OCI-LY7 (cell line): Measurements from ENCODE around the gene RCSD1. TPM values are rescaled to one million over a fixed set of nuclear protein-coding genes. Genes with fewer than 3 reads are reported as not detected.

ENCODE experiments used
- BruUV-seq: library from RNA; stranded (reverse); fragments of 400-500 nt; replicated peaks from 2 replicates; lab custom pipeline; 2021; lab: Mats Ljungman, UMichigan
- CTCF ChIA-PET: fragments of 300-600 bp; sonication (Branson Sonifier 250); formaldehyde crosslinking; loops from one replicate; lab custom pipeline; 2022; ENCODE audit warnings: antibody characterized with exemption; ENCODE audit not compliant: unreplicated experiment; lab: Charles Lee
- POLR2A ChIA-PET: fragments of 300-600 bp; sonication (Branson Sonifier 250); formaldehyde crosslinking; loops from one replicate; lab custom pipeline; 2022; ENCODE audit warnings: antibody characterized with exemption; lab: Charles Lee
- DNase-seq: peaks from one replicate; pipeline ENCODE4 v3.0.0-alpha.2; 2015; ENCODE audit warnings: low spot score
- H2AFZ ChIP-seq: fragments of 200-600 bp; sonication (generic), shearing (Covaris generic); 2 replicates; pipeline ENCODE4 v1.6.1; 2014; ENCODE audit warnings: mild to moderate bottlenecking, antibody characterized with exemption, low read length, moderate library complexity
- H3K27ac ChIP-seq: fragments of 200-600 bp; sonication (generic); 2 replicates; pipeline ENCODE4 v1.5.1; 2014; ENCODE audit warnings: mixed run types, low read depth, mild to moderate bottlenecking, moderate library complexity, low read length, inconsistent platforms; ENCODE audit not compliant: poor library complexity, severe bottlenecking
- H3K36me3 ChIP-seq: fragments of 200-600 bp; sonication (generic); 2 replicates; pipeline ENCODE4 v1.6.1; 2014; ENCODE audit warnings: mild to moderate bottlenecking, antibody characterized with exemption, low read length, moderate library complexity, mixed read lengths; ENCODE audit not compliant: insufficient read depth
- H3K4me1 ChIP-seq: fragments of 200-600 bp; sonication (generic); 2 replicates; pipeline ENCODE4 v1.5.1; 2014; ENCODE audit warnings: mild to moderate bottlenecking, low read length; ENCODE audit not compliant: insufficient read depth, poor library complexity, severe bottlenecking
- H3K4me2 ChIP-seq: fragments of 200-600 bp; sonication (generic); 2 replicates; pipeline ENCODE4 v1.6.1; 2014; ENCODE audit warnings: mild to moderate bottlenecking, low read length
- H3K4me3 ChIP-seq: fragments of 200-600 bp; sonication (generic); 2 replicates; pipeline ENCODE4 v1.5.1; 2014; ENCODE audit warnings: mild to moderate bottlenecking, low read depth, low read length; ENCODE audit not compliant: poor library complexity, severe bottlenecking
- H3K79me2 ChIP-seq: fragments of 200-600 bp; sonication (generic); 2 replicates; pipeline ENCODE4 v1.6.1; 2016; ENCODE audit warnings: low read depth, mild to moderate bottlenecking, low read length, moderate library complexity, mixed read lengths; ENCODE audit not compliant: insufficient read depth
- H3K9me2 ChIP-seq: fragments of 200-600 bp; sonication (generic); 2 replicates; pipeline ENCODE4 v1.6.1; 2016; ENCODE audit warnings: mild to moderate bottlenecking, low read length, mixed read lengths; ENCODE audit not compliant: insufficient read depth
- H3K9me3 ChIP-seq: fragments of 200-600 bp; sonication (generic); 2 replicates; pipeline ENCODE4 v1.6.1; 2014; ENCODE audit warnings: mild to moderate bottlenecking, mixed run types, low read length, mixed read lengths
- H4K20me1 ChIP-seq: fragments of 200-600 bp; sonication (generic); 2 replicates; pipeline ENCODE4 v1.6.1; 2014; ENCODE audit warnings: mild to moderate bottlenecking, antibody characterized with exemption, low read length, moderate library complexity, mixed read lengths; ENCODE audit not compliant: insufficient read depth
- CTCF ChIP-seq: fragments of 200-600 bp; sonication (generic); conservative IDR thresholded peaks from 2 replicates; pipeline ENCODE4 v1.5.1; 2014; ENCODE audit warnings: mild to moderate bottlenecking, antibody characterized with exemption, low read length, moderate library complexity, mixed read lengths
- EZH2phosphoT487 ChIP-seq: fragments of 200-600 bp; sonication (generic); IDR thresholded peaks from 2 replicates; pipeline ENCODE4 v1.6.1; 2018; ENCODE audit warnings: low read depth, borderline replicate concordance, mild to moderate bottlenecking, mixed run types, antibody characterized with exemption, low read length, moderate library complexity, mixed read lengths
- intact Hi-C: fragments of 100-400 bp; cut with micrococcal nuclease; formaldehyde crosslinking; loops from one replicate; pipeline ENCODE4 v1.10.0; 2022; ENCODE audit not compliant: unreplicated experiment
- total RNA-seq, 2 experiments: library from RNA; depleted of rRNA in 1 of 2; stranded (reverse); fragments of >200 nt in 1 of 2; shearing (Covaris generic) in 1 of 2; gene quantifications; 2 replicates each; pipeline ENCODE4 v1.2.3, GENCODE V29; 2014 to 2022

RCSD1 gene
- total RNA-seq, 2 experiments from 2014 or later: 161 to 164 TPM

GRCh38 chr1:167593860-167594259 lies 36.2 kb upstream of the RCSD1 start:
- POLR2A ChIA-PET: interaction anchor here (0.6 to 1.5 kb wide), 2 partner anchors 44 to 112 kb away, joined by 3 read pairs; no protein-coding TSS in a partner anchor
- no peak for TF ChIP-seq CTCF
- no peak for TF ChIP-seq EZH2phosphoT487

GRCh38 chr1:167594822-167595221 lies 35.2 kb upstream of the RCSD1 start:
- H3K27ac ChIP-seq: no peak overlapping the region
- DNase-seq: no peak
- peaks cover 3% of the 10 kb centered on the region for H3K4me1 ChIP-seq
- no peaks in the 10 kb centered on the region for H3K9me3 ChIP-seq
- peaks cover 12% of the 10 kb centered on the region; the same call in 1 of the 2 replicates for H3K36me3 ChIP-seq
- no peaks in the 10 kb centered on the region for H3K79me2 ChIP-seq
- intact Hi-C loops: no loop called here
- H4K20me1 ChIP-seq: no peaks in the 10 kb centered on the region
- no peak overlapping the region for H3K4me2 ChIP-seq
- no TSS peak for BruUV-seq
- POLR2A ChIA-PET: interaction anchor here (1.0 kb wide), 2 partner anchors 42 to 72 kb away, joined by 3 read pairs; no protein-coding TSS in a partner anchor
- no peaks in the 10 kb centered on the region for H3K9me2 ChIP-seq
- CTCF ChIA-PET: no interaction called here
- no peak overlapping the region for H3K4me3 ChIP-seq
- no peak overlapping the region for H2AFZ ChIP-seq
- TF ChIP-seq EZH2phosphoT487 (no peak), CTCF (no peak)

More at GRCh38 chr1:167593860-167594259, 36.2 kb upstream of the RCSD1 start:
- Histone ChIP-seq H3K36me3 (peaks cover 12% of the 10 kb centered on the region; the same call in 1 of the 2 replicates), H3K4me1 (no peaks in the 10 kb centered on the region), H3K4me3 (no peak overlapping the region), H3K9me2 (no peaks in the 10 kb centered on the region), H3K79me2 (no peaks in the 10 kb centered on the region), H3K9me3 (no peaks in the 10 kb centered on the region), H4K20me1 (no peaks in the 10 kb centered on the region), H3K4me2 (no peak overlapping the region), H2AFZ (no peak overlapping the region), H3K27ac (no peak overlapping the region)
- DNase-seq: no peak
- BruUV-seq: no TSS peak
- intact Hi-C loops: no loop called here
- CTCF ChIA-PET: no interaction called here
